Gastroesophageal sphincter (tissue), 3 donors: ENCODE data around the gene OR10G8.

ENCODE experiments used
- CTCF ChIP-seq, 4 experiments: fragments of 200-600 bp in 2 of 4; fragments of 450-650 bp in 2 of 4; sonication (generic) in 1 of 4; IDR thresholded peaks; one replicate each; pipeline ENCODE4 v1.5.1; 2017 to 2019; ENCODE audit warnings: antibody characterized with exemption in 4 of 4, mild to moderate bottlenecking in 2 of 4, moderate library complexity in 2 of 4
- EP300 ChIP-seq: sonication (generic); formaldehyde crosslinking; IDR thresholded peaks from one replicate; pipeline ENCODE4 v1.6.1; 2017; ENCODE audit warnings: antibody characterized with exemption, mild to moderate bottlenecking
- POLR2AphosphoS5 ChIP-seq: sonication (generic); formaldehyde crosslinking; IDR thresholded peaks from one replicate; pipeline ENCODE4 v1.6.1; 2017; ENCODE audit warnings: antibody characterized with exemption

- TF ChIP-seq EP300: no peak
- no peak for TF ChIP-seq CTCF (IDR thresholded peaks at IDR 0.05)
- no peak for TF ChIP-seq POLR2AphosphoS5
These were observed 13.0 kb downstream of the OR10G8 start for GRCh38 chr11:124039557-124039956.
